HG03064 (cell line): ENCODE data around the gene AKIP1.
"Not testable (repeated sequence)": the region's sequence is repeated elsewhere in the genome, so short reads cannot be mapped to it uniquely, and the experiment has no call there.

ENCODE experiments used
- ATAC-seq: cut with Tn5 transposase; IDR thresholded peaks from one replicate; pipeline ENCODE4 v1.9.1; 2021; ENCODE audit warnings: low read depth; ENCODE audit not compliant: unreplicated experiment

AKIP1 gene

GRCh38 chr11:8913961-8914660 is 3.1 kb downstream of the AKIP1 start:
- ATAC-seq = no peak

DNA sequence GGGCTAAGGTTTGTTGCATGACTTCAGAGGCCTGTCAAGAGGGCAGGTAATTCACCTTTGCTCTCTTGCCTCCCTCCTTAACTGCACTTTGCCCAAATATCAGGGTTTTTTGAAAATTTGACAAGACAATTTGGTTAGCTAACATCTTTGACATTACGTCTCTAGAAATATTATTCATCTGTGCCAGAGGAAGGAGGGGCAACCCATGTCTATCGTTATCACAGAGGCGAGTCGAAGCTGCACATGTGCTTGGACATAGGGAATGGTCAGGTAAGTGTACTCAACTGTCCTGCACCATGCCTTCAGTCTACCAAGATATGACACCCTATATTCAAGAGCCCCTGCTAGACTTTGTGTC is 3.7 kb downstream of the AKIP1 start:
- ATAC-seq = no peak

DNA sequence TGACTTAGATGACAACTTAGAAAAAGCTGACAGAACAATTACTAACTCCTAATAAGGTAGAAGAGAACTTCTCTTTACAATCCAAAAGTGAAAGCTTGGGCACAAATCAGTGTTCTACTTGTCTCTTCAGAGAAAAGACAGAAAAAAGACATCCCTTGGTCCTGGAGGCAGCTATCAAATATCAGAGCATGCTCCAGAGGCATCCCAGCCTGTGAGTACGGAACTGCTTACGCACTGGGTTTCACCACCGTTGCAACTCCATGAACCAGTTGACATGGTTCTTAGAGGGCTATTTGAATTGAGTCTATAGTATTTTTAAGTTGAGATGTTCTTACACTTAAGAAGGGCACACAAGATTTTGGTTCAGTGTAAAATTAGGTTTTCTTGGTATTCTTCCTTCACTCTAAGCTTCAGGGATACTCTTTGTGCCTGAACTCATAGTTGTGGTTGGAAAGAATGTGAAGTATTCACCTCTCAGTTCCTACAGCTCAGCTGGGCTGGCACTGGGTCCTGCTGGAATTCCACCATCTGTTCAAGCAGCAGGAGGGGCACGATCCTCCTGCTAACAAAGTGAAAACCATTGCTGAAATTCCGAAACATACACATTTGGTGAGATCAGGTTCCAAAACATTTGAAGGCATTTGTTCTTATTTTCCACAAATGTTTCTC is 6.3 kb downstream of the AKIP1 start:
- ATAC-seq = no peak

DNA sequence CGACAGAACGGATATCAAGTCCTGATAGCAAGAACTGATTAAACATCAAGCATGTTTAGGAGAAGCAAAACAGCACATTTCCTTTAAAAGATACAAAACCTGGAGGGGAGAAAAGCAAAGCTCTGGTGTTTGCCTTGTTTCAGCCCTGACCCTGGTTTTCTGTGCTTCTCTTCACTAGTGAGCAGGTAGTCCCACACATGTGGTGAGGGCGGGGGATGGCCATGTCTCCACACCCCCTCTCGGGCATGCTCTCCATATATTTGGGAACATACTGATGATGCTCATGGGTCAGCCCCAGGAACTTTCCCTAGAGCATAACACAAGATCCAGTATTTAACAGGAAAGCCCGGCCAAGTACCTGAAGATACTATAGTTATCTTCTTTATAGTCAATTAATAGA is 11.7 kb downstream of the AKIP1 start:
- ATAC-seq = no peak

DNA sequence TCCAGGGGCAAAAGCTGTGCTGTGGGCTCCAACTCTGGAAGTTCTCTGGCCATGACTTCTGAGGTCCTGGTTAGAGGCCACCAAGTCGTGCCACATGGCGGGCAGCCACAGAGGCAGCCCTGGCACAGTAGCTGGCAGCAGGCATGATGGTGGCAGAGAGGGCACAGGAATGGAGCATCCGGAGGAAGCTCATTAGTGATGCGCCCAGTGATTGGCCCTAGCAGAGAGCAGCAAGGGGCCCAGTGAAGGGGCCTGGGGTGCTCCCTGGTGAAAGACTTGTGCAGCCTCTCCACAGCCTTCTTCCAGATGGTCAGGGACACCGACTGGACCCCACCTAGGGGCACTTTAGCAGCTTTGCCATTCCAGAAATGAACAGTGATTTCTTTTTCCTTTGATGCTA is 14.7 kb downstream of the AKIP1 start:
- ATAC-seq = no peak

- ATAC-seq = no peak
These were observed 15.2 kb downstream of the AKIP1 start for GRCh38 chr11:8926236-8926635.

GRCh38 chr11:8927233-8927632 is 16.2 kb downstream of the AKIP1 start:
- no peak for ATAC-seq

- no peak for ATAC-seq
These were observed 17.2 kb downstream of the AKIP1 start for GRCh38 chr11:8928205-8928604.

DNA sequence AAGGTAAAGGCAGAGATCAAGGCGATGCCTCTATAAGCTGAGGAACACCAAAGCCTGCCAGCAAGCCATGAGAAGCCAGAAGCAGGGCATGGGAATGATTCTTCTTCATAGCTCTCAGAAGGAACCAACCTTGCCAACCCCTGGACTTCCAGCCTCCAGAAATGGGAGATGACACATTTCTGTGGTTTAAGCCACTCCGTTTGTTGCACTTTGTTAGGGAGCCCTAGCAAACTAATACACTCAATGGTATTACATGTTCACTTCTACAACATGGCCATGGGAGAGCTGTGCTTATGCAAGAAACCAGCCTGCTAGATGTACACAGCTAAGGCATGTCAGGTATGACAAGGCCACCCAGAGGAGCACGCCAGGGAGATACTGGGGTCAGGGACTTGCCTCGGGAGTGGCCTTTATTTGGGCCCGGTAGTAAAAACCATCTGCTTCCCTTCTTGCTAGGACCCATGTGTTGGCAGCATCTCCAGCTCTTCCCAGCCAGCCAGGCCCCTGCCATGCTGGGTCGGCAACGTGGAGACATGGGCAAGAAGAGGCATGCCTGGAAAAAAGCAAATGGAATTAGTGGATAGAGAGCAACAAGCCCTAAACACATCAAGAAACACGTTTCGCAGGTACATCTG is 18.1 kb downstream of the AKIP1 start:
- no peak for ATAC-seq

DNA sequence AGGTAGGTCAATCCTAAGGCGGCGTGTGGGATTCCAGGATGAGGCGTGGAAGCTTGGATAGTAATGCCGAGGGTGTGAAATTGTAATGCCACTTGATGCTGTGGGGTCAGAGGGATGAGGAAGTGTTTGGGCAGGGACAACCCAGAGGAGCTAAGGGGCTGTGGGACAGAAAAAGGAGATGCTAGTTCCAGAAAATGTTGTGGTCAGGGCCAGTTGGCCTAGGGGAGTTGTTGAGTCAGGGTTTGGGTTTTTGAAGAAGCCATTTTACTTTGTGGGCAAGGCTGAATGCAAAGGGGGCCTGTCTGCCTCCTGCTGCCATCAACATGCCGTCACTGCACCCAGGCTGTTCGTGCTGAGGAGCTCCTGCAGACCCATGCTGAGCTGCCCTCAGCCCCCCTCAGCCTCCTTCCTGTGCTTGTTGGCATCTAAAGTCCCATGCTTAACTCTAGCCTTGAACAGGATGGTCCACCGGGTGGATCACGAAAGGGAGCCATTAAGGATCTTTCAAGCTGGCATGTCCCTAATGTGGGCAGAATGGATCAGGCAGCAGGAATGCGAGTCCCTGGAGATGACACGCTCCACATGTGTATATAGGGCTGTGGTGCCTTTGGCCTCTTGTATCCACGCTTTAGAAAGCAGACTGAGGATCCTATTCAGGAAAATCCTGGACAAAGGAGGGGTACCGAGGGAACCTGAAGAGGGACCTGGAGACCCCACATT is 19.6 kb downstream of the AKIP1 start:
- ATAC-seq = no peak

- no peak for ATAC-seq
These were observed 21.7 kb downstream of the AKIP1 start, which contains the start of gene C11orf16 for GRCh38 chr11:8932564-8933180. C11orf16 (minus strand) TSS chr11:8932947; CDS start chr11:8932308, 639 bp downstream.

DNA sequence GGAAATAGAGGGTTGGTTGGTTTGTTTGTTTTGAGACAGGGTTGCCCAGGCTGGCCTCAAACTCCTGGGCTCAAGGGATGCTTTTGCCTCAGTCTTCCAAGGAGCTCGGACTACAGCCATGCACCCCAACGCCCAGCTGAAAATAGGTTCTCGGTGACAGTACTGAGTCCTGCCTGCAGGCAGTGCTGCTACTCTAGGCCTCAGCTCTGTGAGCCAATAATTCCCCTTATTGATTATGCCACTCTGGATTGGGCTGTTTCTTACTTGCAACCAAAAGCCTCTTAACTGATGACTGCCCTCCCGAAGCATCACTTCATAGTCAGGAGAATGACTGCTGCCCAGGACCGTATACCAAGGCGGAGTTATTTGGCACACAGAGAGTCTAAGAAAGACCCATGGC is 22.9 kb downstream of the AKIP1 start:
- no peak for ATAC-seq

DNA sequence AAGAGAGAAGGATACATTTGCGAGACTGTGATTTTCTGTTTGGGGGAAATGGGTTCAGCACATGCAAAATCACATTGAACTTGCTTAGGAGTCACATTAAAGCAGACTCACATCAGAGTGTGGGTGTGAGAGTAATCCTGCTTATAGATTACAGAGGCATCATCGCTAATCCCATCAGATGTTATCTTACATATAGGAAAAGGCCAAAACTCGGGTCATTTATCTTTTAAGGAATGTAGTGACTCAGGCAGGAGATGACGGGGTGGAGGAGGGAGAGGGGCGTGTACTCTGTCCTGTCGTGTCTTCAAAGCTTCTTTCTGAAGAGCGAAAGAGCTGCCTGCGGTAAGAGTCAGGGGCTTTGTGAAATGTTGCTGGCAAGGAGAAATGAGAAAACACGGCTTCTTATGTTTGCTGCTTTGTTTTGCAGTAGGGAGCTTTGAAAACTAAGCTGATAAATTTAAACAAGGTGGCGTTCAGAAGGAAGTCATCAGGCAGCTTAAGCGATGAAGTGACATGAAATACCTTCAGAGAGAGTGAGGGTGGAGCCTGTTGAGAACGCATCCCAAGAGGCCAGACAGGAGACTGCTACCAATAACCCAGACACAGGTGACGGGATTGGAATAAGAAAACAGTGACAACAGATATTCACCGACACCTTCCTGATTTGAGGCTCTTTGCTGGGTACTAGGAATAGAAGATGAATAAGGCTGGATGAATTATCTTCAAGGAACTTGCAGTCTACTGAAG is 23.9 kb downstream of the AKIP1 start:
- ATAC-seq = no peak

GRCh38 chr11:8935789-8936188 is 24.8 kb downstream of the AKIP1 start:
- ATAC-seq = not testable (repeated sequence)

GRCh38 chr11:8937159-8937558 is 26.2 kb downstream of the AKIP1 start:
- no peak for ATAC-seq

DNA sequence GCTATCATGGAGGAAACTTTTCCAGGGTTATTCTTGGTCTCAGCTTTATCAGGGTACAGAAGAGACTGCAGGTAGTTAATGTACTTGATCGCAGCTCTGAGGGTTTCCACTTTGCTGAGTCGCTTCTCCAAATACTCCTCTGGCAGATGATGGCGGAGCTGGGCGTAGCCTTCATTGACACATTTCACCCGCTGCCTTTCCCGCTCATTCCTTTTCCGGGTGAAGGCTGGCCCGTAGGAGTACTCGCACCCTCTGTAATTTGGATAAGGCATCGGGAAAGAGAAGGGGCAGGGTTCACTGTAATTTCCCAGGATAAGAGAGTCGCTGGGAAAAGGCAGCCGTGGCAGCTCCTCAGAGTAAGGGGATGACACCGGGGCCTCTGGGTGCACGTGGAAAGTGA is 26.7 kb downstream of the AKIP1 start:
- ATAC-seq = no peak

DNA sequence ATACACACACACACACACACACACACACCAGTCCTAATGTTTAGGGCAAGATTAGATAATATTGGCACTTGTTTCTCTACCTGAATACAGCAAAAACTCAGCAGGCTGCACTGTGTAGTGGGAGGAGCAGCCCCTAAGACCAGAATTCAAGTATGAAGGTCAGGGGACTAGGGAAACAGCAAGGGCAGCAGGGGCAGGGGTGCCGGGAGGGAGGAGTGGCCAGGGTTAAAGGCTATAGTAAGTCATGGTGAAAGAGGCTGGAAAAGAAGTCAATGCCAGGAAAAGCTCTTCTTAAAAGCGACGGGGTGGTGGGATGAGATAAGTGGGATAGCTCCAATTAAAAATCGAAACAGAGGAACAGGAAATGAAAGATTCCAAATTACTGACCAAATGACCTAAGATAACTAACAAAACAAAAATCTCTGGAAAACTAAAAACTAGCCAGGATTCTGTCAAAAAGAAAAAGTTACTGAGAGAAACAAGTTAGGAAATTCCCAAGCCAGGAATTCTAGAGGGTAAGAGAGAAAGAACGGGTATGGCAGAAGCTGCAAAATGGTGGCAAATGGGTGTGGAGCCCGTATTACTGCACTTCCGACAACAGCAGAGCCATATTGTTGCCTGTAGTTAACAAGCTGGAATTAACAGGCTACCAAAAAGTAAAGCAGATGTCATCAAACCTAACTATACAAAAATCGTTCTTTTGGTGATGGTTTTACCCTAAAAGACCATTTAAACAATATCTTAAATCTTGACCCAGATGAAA is 30.5 kb downstream of the AKIP1 start:
- no peak for ATAC-seq

DNA sequence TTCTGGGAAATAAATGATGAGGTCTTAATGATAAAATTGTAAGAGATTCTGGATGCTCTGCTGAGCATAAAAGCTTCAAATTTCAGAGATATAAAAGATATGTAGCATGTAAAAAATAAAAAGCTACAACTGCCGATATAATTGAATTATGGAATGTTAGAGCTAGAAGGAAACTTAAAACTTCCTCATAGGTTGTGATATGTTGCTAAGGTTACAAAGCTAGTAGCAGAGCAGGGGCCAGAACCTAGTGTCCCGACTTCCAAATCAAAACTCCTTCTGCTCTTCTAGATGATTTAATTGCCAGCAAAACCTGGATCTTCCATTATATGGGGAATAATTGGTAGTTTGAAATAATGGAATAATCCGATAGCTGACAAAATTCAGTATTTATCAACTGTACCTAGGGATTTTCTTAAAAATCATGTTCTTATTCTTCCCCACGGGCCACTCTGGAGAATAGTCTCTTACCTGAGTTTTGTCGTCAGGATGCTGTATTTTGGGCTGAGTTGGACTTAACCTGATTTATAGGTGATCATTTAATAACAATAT is 31.6 kb downstream of the AKIP1 start, which contains the start of gene ASCL3:
Gene ASCL3 (minus strand): TSS at position 499 of the 549 bp plus-strand sequence. CDS start 4,855 bp downstream, outside the sequence.
- ATAC-seq = no peak
